ENCODE data around the gene SYT14. TPM values are rescaled to one million over a fixed set of nuclear protein-coding genes. Genes with fewer than 3 reads are reported as not detected.

The SYT14 gene
- polyA plus RNA-seq, 1 experiment, result 1.5 TPM

GRCh38 chr1:210200124-210200736 is 262.2 kb downstream of the SYT14 start:
- no peaks in the 10 kb centered on the region for H3K36me3 ChIP-seq (ENCODE audit: control insufficient read depth, insufficient read depth, low read length)
- H3K27me3 ChIP-seq (ENCODE audit: control insufficient read depth, insufficient read depth, low read length), result no peaks in the 10 kb centered on the region
- no peak for DNase-seq (ENCODE audit: low read depth)
- H3K4me3 ChIP-seq (ENCODE audit: low read depth, low read length), result no peak overlapping the region
- TF ChIP-seq, protein P1, sequence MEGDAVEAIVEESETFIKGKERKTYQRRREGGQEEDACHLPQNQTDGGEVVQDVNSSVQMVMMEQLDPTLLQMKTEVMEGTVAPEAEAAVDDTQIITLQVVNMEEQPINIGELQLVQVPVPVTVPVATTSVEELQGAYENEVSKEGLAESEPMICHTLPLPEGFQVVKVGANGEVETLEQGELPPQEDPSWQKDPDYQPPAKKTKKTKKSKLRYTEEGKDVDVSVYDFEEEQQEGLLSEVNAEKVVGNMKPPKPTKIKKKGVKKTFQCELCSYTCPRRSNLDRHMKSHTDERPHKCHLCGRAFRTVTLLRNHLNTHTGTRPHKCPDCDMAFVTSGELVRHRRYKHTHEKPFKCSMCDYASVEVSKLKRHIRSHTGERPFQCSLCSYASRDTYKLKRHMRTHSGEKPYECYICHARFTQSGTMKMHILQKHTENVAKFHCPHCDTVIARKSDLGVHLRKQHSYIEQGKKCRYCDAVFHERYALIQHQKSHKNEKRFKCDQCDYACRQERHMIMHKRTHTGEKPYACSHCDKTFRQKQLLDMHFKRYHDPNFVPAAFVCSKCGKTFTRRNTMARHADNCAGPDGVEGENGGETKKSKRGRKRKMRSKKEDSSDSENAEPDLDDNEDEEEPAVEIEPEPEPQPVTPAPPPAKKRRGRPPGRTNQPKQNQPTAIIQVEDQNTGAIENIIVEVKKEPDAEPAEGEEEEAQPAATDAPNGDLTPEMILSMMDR (IDR thresholded peaks at IDR 0.05; ENCODE audit: insufficient read depth, low read depth, low read length), result no peak
- ChIA-PET CTCF (interaction anchor here (1.1 kb wide), 1 partner anchor 111 kb away, joined by 3 read pairs; no protein-coding TSS in a partner anchor), POLR2A (no interaction called here)

DNA sequence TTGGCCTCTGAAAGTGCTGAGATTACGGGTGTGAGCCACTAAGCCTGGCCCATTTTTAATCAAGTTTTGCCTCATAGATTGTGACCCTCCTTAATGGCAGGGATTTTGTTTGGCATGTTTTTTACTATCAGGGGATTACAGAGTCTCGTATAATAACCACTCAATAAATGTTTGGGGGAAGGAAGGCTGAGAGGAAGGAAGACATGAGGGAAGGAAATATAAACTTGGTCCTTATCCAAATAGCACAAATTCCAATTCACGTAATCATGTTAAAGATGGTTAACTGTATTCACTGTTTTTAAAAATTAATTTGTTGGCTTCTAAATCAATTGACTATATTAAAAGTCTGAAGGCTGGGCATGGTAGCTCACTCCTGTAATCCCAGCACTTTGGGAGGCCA is 263.7 kb downstream of the SYT14 start:
- TF ChIP-seq, protein P1 (IDR thresholded peaks at IDR 0.05; ENCODE audit: insufficient read depth, low read depth, low read length), result no peak
- ChIA-PET CTCF (no interaction called here), POLR2A (no interaction called here)
- Histone ChIP-seq H3K27me3 (ENCODE audit: control insufficient read depth, insufficient read depth, low read length) (no peaks in the 10 kb centered on the region), H3K36me3 (ENCODE audit: control insufficient read depth, insufficient read depth, low read length) (no peaks in the 10 kb centered on the region), H3K4me3 (ENCODE audit: low read depth, low read length) (no peak overlapping the region)
- DNase-seq (ENCODE audit: low read depth), result no peak

GRCh38 chr1:210207597-210208450 is 269.8 kb downstream of the SYT14 start:
- ChIA-PET POLR2A (no interaction called here), CTCF (interaction anchor here (0.5 kb wide), 1 partner anchor 76 kb away, joined by 4 read pairs; no protein-coding TSS in a partner anchor)
- Histone ChIP-seq H3K27me3 (ENCODE audit: control insufficient read depth, insufficient read depth, low read length) (no peaks in the 10 kb centered on the region), H3K4me3 (ENCODE audit: low read depth, low read length) (no peak overlapping the region), H3K36me3 (ENCODE audit: control insufficient read depth, insufficient read depth, low read length) (no peaks in the 10 kb centered on the region)
- DNase-seq (ENCODE audit: low read depth), result no peak
- TF ChIP-seq, protein P1 (IDR thresholded peaks at IDR 0.05; ENCODE audit: insufficient read depth, low read depth, low read length), result no peak

DNA sequence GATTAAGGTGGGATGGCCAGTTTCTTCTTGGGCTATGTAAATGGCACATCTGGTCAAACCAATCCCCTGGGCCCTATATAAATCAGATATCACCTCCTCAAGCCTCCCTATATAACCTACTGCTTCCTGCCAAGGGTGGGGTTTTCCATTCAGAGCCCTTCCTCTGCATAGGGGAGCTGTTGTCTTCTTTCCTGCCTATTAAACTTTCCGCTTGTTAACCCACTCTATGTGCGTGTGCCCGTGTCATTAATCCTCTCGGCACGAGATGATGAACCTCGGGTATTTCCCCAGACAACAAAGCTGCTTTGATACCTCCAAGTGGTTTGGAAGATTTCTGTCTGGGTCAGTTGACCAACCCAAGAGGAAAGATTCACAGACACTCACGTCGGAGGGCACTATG is 275.3 kb downstream of the SYT14 start:
- TF ChIP-seq, protein P1 (IDR thresholded peaks at IDR 0.05; ENCODE audit: insufficient read depth, low read depth, low read length), result no peak
- ChIA-PET POLR2A (no interaction called here), CTCF (interaction anchor here (1.6 kb wide), 1 partner anchor 13 kb away, joined by 4 read pairs; no protein-coding TSS in a partner anchor)
- DNase-seq (ENCODE audit: low read depth), result no peak
- no peaks in the 10 kb centered on the region for H3K27me3 ChIP-seq (ENCODE audit: control insufficient read depth, insufficient read depth, low read length)
- H3K36me3 ChIP-seq (ENCODE audit: control insufficient read depth, insufficient read depth, low read length), result no peaks in the 10 kb centered on the region
- H3K4me3 ChIP-seq (ENCODE audit: low read depth, low read length), result no peak overlapping the region
